Mesothelial cell of epicardium (in vitro differentiated cells): ENCODE results near the gene SYT13. TPM values are rescaled to one million over a fixed set of nuclear protein-coding genes. Genes with fewer than 3 reads are reported as not detected.
A peak's percentile ranks its signal among the peaks of the same experiment; 100 is the strongest.
"Not testable (repeated sequence)": the region's sequence is repeated elsewhere in the genome, so short reads cannot be mapped to it uniquely, and the experiment has no call there.

Experiments used
- DNase-seq, 2 experiments: peaks; one replicate each; pipeline ENCODE4 v3.0.0; 2021; ENCODE audit warnings: low spot score in 2 of 2; ENCODE audit not compliant: unreplicated experiment in 2 of 2
- H3K27ac Mint-ChIP-seq: 2 replicates; pipeline ENCODE4 v1.8.0; 2021; ENCODE audit warnings: mixed read lengths
- H3K27me3 Mint-ChIP-seq: 2 replicates; pipeline ENCODE4 v1.8.0; 2021; ENCODE audit warnings: low read depth, mixed read lengths
- H3K36me3 Mint-ChIP-seq: 2 replicates; pipeline ENCODE4 v1.8.0; 2021; ENCODE audit warnings: mixed read lengths
- H3K4me1 Mint-ChIP-seq: 2 replicates; pipeline ENCODE4 v1.8.0; 2021; ENCODE audit warnings: mixed read lengths
- H3K4me3 Mint-ChIP-seq: 2 replicates; pipeline ENCODE4 v1.8.0; 2021; ENCODE audit warnings: mild to moderate bottlenecking, moderate library complexity, mixed read lengths
- H3K9me3 Mint-ChIP-seq: 2 replicates; pipeline ENCODE4 v1.8.0; 2021; ENCODE audit warnings: mixed read lengths
- total RNA-seq: library from RNA; stranded (reverse); gene quantifications from 3 replicates; pipeline ENCODE4 v1.2.1, GENCODE V29; 2021
- TF ChIP-seq, protein P1 (sequence below): fragments of 200-600 bp; sonication (generic); IDR thresholded peaks from one replicate; pipeline ENCODE4 v1.5.0; 2021; ENCODE audit warnings: antibody characterized with exemption; ENCODE audit not compliant: unreplicated experiment

Gene SYT13
- total RNA-seq, 1 donor from 2014 or later: 6.8 TPM

DNA sequence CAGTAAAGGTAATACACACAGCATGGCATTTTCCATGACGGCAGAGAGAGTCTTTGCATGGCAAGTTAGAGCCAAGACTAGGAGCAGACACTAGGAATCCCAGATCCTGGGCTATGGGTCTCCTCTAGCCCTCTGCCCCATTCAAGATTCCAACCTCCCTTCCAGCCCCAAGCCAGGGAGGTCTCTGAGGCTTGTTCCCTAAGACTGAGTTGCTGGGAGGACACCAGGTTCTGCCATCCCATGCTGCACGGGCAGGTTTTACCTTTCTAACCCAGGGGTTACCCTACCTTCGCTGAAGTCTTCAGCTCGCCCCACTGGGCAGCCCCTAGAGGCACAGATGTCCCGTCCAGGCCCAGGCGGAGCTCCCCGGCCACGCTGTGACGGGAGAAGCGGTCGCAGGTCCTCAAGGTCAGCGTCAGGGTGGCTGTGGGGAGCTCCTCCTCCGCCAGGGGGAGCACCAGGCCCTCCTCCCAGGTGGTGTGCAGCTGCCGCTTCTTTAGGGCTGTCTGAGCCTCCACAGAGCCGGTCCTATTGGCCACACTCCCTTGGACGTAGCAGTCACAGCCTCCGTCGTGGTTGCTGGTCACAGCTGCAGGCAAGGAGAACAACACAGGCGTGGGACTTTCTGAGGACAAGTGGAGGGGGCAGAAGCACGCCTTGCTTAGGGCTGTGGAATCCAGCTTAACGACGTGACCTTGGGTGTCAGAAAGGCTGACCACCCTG, 33.8 kb downstream of the SYT13 start:
- no peak overlapping the region for H3K27ac Mint-ChIP-seq
- no peaks in the 10 kb centered on the region for H3K9me3 Mint-ChIP-seq
- H3K36me3 Mint-ChIP-seq: no peaks in the 10 kb centered on the region
- no peak overlapping the region for H3K4me3 Mint-ChIP-seq
- peaks cover 9% of the 10 kb centered on the region for H3K27me3 Mint-ChIP-seq
- no peak for DNase-seq
- TF ChIP-seq, protein P1, sequence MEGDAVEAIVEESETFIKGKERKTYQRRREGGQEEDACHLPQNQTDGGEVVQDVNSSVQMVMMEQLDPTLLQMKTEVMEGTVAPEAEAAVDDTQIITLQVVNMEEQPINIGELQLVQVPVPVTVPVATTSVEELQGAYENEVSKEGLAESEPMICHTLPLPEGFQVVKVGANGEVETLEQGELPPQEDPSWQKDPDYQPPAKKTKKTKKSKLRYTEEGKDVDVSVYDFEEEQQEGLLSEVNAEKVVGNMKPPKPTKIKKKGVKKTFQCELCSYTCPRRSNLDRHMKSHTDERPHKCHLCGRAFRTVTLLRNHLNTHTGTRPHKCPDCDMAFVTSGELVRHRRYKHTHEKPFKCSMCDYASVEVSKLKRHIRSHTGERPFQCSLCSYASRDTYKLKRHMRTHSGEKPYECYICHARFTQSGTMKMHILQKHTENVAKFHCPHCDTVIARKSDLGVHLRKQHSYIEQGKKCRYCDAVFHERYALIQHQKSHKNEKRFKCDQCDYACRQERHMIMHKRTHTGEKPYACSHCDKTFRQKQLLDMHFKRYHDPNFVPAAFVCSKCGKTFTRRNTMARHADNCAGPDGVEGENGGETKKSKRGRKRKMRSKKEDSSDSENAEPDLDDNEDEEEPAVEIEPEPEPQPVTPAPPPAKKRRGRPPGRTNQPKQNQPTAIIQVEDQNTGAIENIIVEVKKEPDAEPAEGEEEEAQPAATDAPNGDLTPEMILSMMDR: peak; percentile 62
- H3K4me1 Mint-ChIP-seq: no peaks in the 10 kb centered on the region

DNA sequence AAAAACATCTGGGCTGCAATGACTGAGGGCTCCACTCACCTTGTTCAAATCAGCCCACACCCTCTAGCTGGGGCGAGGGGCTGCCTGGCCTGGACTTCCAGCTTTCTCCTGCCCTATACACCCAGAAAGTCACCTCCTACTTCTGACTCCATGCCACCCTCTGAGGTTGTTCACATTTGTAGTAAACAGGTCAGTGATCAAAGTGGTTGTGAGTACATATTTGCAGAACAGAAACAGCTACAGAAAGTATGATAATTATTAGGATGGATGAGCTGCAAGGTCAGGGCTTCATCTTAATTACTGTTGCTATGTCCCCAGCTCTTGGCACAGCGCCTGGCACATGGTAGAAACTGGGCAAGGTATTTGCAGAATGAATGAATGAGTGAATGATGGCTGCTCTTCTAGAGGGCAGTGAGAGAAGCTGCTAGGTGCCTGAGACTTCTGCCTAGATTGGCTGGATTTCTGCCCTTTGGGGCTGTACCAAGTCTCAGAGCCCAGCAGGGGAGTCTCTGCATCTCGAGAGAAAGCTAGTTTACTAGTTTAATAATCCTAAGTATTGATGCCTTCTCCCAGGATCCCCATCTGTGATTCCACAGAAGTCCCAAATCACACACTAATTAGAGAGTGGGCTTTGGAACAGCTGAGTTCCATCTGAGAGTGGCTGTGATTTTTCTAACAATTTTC, 36.0 kb downstream of the SYT13 start:
- H3K27ac Mint-ChIP-seq: no peak overlapping the region
- TF ChIP-seq, protein P1: no peak
- peaks cover 2% of the 10 kb centered on the region for H3K27me3 Mint-ChIP-seq
- no peaks in the 10 kb centered on the region for H3K36me3 Mint-ChIP-seq
- H3K9me3 Mint-ChIP-seq: no peaks in the 10 kb centered on the region
- H3K4me3 Mint-ChIP-seq: no peak overlapping the region
- no peaks in the 10 kb centered on the region for H3K4me1 Mint-ChIP-seq
- no peak for DNase-seq

DNA sequence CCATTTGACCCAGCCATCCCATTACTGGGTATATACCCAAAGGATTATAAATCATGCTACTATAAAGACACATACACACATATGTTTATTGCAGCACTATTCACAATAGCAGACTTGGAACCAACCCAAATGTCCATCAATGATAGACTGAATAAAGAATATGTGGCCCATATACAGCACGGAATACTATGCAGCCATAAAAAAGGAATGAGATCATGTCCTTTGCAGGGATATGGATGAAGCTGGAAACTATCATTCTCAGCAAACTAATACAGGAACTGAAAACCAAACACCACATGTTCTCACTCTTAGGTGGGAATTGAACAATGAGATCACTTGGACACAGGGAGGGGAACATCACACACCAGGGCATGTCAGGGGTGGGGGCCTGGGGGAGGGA, 36.8 kb downstream of the SYT13 start:
- not testable (repeated sequence) for H3K27ac Mint-ChIP-seq, H3K36me3 Mint-ChIP-seq, H3K27me3 Mint-ChIP-seq, H3K4me3 Mint-ChIP-seq, H3K4me1 Mint-ChIP-seq, DNase-seq, H3K9me3 Mint-ChIP-seq

DNA sequence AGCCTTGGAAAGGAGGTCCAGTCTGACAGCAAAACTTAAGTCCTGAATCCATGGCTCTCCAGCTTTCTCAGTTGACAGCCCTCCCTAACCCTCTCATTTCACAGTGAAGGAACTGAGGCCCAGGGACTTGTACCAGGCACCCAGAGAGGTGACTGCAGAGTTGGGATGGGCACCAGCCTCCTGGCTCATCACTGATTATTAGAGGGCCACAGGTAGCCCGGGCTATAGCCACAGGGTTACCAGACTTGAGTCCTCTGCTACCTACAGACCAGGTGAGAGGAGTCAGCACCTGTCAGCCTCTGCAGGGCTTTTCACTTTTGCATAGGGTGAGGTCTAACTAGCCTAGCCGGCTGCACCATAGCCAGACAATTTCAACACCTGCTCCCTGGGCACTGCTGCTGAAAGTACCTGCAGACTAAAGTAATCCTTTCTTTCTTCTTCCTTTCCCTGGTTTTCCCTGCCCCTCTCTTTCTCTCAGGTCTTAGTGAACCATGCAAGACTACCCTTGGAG, 37.6 kb downstream of the SYT13 start:
- no peak overlapping the region for H3K4me3 Mint-ChIP-seq
- peaks cover 2% of the 10 kb centered on the region for H3K27me3 Mint-ChIP-seq
- H3K4me1 Mint-ChIP-seq: no peaks in the 10 kb centered on the region
- H3K9me3 Mint-ChIP-seq: no peaks in the 10 kb centered on the region
- no peaks in the 10 kb centered on the region for H3K36me3 Mint-ChIP-seq
- TF ChIP-seq, protein P1: no peak
- DNase-seq: no peak
- H3K27ac Mint-ChIP-seq: no peak overlapping the region

DNA sequence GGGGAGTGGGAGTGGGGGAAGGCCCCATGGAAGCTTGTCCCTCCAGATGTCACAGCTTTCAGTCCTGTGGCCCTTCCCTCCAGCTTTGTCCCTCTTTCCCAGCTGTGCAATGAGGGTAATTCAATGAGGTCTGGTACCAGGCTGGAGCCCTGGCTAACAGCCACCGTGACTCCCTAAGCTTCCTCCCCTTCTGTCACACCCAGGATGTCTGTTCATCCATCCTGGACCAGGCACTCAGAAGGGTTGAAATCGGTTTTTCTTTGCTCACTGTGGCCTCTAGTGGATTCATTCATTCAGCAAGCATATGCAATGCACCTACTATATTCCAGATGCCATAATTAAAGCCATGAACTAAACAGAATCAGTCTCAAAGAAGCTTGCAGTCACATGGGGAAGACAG, 38.7 kb downstream of the SYT13 start:
- TF ChIP-seq, protein P1: no peak
- H3K4me1 Mint-ChIP-seq: no peaks in the 10 kb centered on the region

DNA sequence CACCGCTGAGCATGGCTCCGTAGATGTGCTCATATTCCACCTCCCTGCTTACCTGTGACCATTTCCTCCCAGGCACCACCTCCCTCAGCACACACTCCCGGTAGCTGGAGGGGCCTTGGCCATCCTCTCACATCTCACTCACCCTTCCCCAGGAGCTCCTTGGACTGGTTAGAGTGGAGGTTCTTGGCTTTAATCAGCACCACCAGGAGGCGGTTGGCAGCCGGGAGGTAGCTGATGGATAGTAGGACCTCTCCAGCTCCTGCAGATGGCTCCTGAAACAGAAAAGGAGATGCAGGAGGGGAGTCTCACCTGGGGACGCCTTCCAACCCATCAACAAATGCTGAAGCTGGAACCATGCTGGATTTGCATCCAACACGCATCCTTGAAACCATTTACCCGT, 39.9 kb downstream of the SYT13 start:
- no peak overlapping the region for H3K4me3 Mint-ChIP-seq
- no peaks in the 10 kb centered on the region for H3K36me3 Mint-ChIP-seq
- H3K27me3 Mint-ChIP-seq: peaks cover 2% of the 10 kb centered on the region
- H3K9me3 Mint-ChIP-seq: no peaks in the 10 kb centered on the region
- H3K27ac Mint-ChIP-seq: no peak overlapping the region
- no peak for DNase-seq
- no peaks in the 10 kb centered on the region for H3K4me1 Mint-ChIP-seq
- TF ChIP-seq, protein P1: no peak

More for the DNA sequence above, 38.7 kb downstream of the SYT13 start:
- Mint-ChIP-seq H3K36me3 (no peaks in the 10 kb centered on the region), H3K27ac (no peak overlapping the region), H3K4me3 (no peak overlapping the region), H3K9me3 (no peaks in the 10 kb centered on the region), H3K27me3 (peaks cover 2% of the 10 kb centered on the region)
- no peak for DNase-seq
